Mesothelial cell of epicardium (in vitro differentiated cells): ENCODE data around the gene PRR16. TPM values are rescaled to one million over a fixed set of nuclear protein-coding genes. Genes with fewer than 3 reads are reported as not detected.

Experiments used
- DNase-seq, 2 experiments: peaks; one replicate each; pipeline ENCODE4 v3.0.0; 2021; ENCODE audit warnings: low spot score in 2 of 2; ENCODE audit not compliant: unreplicated experiment in 2 of 2
- H3K27ac Mint-ChIP-seq: 2 replicates; pipeline ENCODE4 v1.8.0; 2021; ENCODE audit warnings: mixed read lengths
- H3K27me3 Mint-ChIP-seq: 2 replicates; pipeline ENCODE4 v1.8.0; 2021; ENCODE audit warnings: low read depth, mixed read lengths
- H3K36me3 Mint-ChIP-seq: 2 replicates; pipeline ENCODE4 v1.8.0; 2021; ENCODE audit warnings: mixed read lengths
- H3K4me1 Mint-ChIP-seq: 2 replicates; pipeline ENCODE4 v1.8.0; 2021; ENCODE audit warnings: mixed read lengths
- H3K4me3 Mint-ChIP-seq: 2 replicates; pipeline ENCODE4 v1.8.0; 2021; ENCODE audit warnings: mild to moderate bottlenecking, moderate library complexity, mixed read lengths
- H3K9me3 Mint-ChIP-seq: 2 replicates; pipeline ENCODE4 v1.8.0; 2021; ENCODE audit warnings: mixed read lengths
- CTCF ChIP-seq: fragments of 200-600 bp; sonication (generic); IDR thresholded peaks from one replicate; pipeline ENCODE4 v1.5.0; 2021; ENCODE audit warnings: antibody characterized with exemption; ENCODE audit not compliant: unreplicated experiment
- total RNA-seq: library from RNA; stranded (reverse); gene quantifications from 3 replicates; pipeline ENCODE4 v1.2.1, GENCODE V29; 2021

PRR16 gene
- total RNA-seq, 1 donor from 2014 or later = 2.1 TPM

DNA sequence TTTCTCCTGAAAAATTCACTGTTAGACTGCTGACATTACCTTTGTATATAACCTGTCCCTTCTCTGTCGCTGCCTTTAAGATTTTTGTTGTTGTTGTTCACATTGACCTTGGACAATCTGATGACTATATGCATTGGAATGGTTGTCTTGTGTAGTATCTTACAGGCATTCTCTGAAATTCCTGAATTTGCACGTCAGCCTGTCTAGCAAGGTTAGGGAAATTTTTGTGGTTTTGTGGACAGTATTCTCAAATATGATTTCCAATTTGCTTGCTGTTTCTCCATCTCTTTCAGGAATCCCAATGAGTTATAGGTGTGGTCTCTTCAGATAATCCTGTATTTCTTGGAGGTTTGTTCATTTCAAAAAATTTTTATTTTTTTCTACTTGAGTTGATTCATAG is 140.8 kb downstream of the PRR16 start:
- Mint-ChIP-seq H3K27ac (no peak overlapping the region), H3K27me3 (no peaks in the 10 kb centered on the region), H3K4me1 (no peaks in the 10 kb centered on the region), H3K36me3 (no peaks in the 10 kb centered on the region), H3K4me3 (no peak overlapping the region), H3K9me3 (peaks cover 15% of the 10 kb centered on the region)
- TF ChIP-seq CTCF = no peak
- no peak for DNase-seq

GRCh38 chr5:120605325-120606079 is 141.4 kb downstream of the PRR16 start:
- Mint-ChIP-seq H3K27ac (no peak overlapping the region), H3K36me3 (no peaks in the 10 kb centered on the region), H3K4me1 (no peaks in the 10 kb centered on the region), H3K9me3 (peaks cover 15% of the 10 kb centered on the region), H3K4me3 (no peak overlapping the region), H3K27me3 (no peaks in the 10 kb centered on the region)
- no peak for TF ChIP-seq CTCF
- no peak for DNase-seq

- H3K36me3 Mint-ChIP-seq = no peaks in the 10 kb centered on the region
- no peaks in the 10 kb centered on the region for H3K27me3 Mint-ChIP-seq
- DNase-seq = no peak
- no peak overlapping the region for H3K27ac Mint-ChIP-seq
- H3K4me3 Mint-ChIP-seq = no peak overlapping the region
- no peak for TF ChIP-seq CTCF
- no peaks in the 10 kb centered on the region for H3K4me1 Mint-ChIP-seq
- H3K9me3 Mint-ChIP-seq = peaks cover 5% of the 10 kb centered on the region
Measured at GRCh38 chr5:120609570-120609969, 145.5 kb downstream of the PRR16 start.

DNA sequence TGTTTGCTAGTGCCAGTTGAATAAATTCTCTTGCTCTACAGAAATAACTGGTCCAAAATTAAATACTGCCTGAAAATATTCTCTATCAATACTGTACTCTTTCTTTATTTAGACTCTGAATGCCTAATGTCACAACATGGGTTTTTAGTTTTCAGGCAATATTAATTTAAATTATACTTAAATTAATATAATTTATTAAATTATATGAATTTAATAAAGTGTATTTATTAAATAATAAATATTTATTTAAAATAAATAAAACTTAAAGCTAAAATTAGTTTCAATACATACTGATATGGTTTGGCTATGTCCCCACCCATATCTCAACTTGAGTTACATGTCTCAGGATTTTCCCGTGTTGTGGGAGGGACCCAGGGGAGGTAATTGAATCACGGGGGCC is 146.0 kb downstream of the PRR16 start:
- TF ChIP-seq CTCF = no peak
- no peak overlapping the region for H3K4me3 Mint-ChIP-seq
- H3K9me3 Mint-ChIP-seq = peaks cover 5% of the 10 kb centered on the region
- no peaks in the 10 kb centered on the region for H3K27me3 Mint-ChIP-seq
- DNase-seq = no peak
- no peak overlapping the region for H3K27ac Mint-ChIP-seq
- no peaks in the 10 kb centered on the region for H3K36me3 Mint-ChIP-seq
- H3K4me1 Mint-ChIP-seq = no peaks in the 10 kb centered on the region

DNA sequence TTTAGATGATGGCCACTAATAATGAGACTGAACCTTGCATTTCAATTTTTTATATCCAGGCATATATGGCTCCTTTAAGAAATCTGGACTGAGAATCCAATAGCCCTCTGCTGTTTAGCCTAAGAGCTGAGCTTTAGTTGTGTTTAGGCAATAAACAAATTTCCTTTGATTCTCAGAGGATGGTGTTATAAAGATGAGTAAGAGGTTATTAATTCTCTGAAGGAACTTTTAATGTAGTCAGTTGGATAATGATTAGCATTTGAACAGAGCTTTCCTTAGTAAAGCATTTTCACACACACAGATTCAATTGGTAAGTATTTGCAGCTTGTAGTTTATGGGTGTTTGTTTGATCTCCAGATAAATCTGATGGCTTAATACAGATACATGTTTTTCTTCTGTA is 149.6 kb downstream of the PRR16 start:
- H3K9me3 Mint-ChIP-seq = peaks cover 5% of the 10 kb centered on the region
- H3K4me3 Mint-ChIP-seq = no peak overlapping the region
- TF ChIP-seq CTCF = no peak
- no peak for DNase-seq
- H3K27ac Mint-ChIP-seq = no peak overlapping the region
- H3K4me1 Mint-ChIP-seq = no peaks in the 10 kb centered on the region
- H3K36me3 Mint-ChIP-seq = no peaks in the 10 kb centered on the region
- no peaks in the 10 kb centered on the region for H3K27me3 Mint-ChIP-seq
